Putamen (tissue), 1 donor: ENCODE measurements around the gene FBXW10.
A peak's percentile ranks its signal among the peaks of the same experiment; 100 is the strongest.
"Not testable (repeated sequence)": the region's sequence is repeated elsewhere in the genome, so short reads cannot be mapped to it uniquely, and the experiment has no call there.

Source experiments
- DNase-seq: peaks from one replicate; pipeline ENCODE4 v3.0.0-alpha.2; 2016; ENCODE audit warnings: low spot score

The FBXW10 gene

DNA sequence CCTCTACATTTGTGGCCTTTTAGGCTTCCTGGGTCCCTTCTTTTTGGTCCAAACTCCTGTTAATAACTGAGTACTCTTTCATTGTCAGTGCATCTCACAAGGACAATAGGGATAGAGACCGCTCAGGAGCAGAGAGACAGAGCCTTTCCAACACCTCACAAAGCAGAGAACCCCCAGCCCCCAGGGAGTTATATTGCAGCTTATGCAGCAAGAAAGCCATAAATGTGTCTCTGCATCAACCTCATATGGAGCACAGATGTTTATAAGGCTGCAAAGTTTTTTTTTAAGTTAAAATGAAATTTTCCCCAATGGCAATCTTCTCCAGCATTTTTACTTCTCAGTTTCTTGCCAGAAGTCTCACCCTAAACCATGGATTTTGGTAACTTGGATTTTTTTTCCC lies 6.4 kb downstream of the FBXW10 start:
- not testable (repeated sequence) for DNase-seq

DNA sequence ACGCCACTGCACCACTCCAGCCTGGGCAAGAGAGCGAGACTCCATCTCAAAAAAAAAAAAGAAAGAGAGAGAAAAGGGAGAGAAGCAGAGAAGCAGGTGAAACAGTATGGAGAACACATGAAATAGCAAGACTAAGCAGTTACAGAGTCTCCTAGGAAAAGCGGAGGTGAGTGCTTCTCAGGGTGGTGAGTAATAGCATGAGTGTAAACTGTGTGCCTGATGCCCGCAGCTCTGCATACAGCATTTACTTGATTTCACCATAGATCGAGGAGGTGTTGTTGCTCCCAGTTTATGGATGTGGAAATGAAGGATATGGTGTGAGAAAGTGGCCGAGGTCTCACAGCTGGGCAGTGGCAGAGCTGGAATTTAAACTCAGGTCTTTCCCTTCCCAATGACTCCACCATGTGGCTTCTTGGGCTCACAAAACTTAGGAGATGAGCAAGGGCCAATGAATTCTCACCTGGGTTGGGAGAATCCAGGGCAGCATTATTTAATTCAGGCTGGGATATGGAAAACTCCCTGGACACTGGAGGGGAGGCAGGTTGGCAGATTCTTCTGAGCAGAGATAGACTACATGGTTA lies 10.1 kb downstream of the FBXW10 start:
- not testable (repeated sequence) for DNase-seq

DNA sequence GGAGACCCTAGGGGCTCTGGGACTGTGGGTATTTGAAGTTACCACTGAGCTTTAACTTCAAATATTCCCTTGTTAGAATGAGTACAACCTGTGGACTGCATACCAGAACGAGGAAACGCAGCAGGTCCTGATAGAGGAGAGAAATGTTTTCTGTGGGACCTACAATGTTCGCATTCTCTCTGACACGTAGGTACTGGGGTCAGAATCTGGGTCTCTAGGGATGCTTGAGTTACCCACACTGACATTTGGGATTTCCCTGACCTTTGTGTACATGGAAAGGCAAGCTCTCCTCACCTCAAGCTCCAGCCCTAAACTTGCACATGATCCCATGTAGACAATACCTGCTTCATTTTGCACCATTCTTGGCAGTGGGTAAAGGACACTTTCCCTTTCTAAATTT lies 12.1 kb downstream of the FBXW10 start:
- DNase-seq, result not testable (repeated sequence)

DNA sequence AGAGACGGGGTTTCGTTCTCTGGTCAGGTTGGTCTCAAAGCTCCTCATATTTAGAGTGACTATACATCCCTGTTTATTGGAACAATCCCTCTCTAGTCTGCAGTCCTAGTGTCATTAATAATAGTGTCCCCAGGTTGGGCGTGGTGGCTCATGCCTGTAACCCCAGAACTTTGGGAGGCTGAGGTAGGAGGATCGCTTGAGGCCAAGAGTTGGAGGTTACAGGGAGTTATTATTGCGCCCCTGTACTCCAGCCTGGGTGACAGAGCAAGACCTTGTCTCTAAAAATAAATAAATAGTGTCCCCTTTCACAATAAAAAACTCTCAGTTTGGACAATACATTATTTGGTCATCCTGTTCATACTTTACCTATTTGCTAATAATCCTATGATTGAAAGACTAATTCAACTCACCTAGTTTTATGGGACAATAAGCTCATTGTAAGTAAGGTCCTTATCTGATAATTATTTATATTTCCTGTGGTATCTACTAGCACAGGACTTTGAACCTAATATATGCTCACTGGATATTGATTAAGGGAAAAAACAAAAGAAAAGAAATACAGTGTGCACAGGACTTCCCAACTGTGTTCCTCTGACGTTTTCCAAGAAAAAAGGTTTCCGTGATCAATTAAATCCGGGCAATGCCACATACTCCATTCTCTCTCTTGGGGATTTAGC lies 13.7 kb downstream of the FBXW10 start:
- not testable (repeated sequence) for DNase-seq

DNA sequence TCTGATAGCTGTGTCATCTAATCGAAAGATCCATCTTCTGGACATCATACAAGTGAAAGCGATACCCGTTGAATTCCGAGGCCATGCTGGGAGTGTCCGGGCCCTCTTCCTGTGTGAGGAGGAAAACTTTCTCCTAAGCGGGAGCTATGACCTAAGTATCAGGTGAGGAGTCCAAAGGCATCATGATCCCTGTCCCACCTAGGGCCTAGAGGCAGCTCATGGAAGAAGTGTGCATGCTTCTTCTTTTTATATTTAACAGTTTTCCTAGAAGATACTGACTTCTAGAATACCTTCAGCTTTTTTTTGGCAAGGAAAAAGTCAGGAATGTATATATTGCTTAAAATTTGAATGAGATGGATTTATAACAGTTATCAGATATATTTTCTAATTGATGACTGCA lies 14.5 kb downstream of the FBXW10 start:
- DNase-seq, result not testable (repeated sequence)

DNA sequence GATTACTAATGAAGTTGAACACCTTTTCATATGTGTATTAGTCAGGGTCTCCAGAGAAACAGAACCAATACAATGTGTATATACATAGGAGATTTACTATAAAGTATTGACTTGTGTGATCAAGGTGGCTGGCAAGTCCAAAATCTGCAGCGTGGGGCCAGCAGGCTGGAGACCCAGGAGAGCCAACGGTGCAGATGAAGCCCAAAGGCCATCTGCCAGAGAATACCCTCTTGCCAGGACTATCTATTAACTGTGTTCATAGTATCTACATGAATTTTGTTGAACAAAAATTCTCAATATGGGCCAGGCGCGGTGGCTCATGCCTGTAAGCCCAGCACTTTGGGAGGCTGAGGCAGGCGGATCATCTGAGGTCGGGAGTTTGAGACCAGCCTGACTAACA lies 16.4 kb downstream of the FBXW10 start:
- DNase-seq, result not testable (repeated sequence)

DNA sequence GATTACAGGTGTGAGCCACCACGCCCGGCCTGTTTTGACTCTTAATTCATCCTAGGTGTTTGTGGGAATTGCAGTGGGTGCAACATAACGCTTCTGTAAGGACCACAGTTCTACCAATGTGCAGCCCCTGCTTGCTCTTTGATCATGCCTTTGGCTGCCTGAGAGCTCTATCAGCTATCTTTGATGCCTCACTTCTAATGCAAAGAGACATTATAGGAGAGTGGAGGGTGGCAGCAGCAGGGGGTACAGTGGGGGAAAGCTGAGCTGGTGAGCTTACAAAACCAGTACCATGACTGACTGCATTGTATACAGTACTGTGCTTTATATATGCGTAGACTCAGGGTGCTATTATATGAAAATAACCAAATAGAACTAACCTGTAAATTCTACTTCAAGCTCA lies 26.7 kb downstream of the FBXW10 start:
- not testable (repeated sequence) for DNase-seq

DNA sequence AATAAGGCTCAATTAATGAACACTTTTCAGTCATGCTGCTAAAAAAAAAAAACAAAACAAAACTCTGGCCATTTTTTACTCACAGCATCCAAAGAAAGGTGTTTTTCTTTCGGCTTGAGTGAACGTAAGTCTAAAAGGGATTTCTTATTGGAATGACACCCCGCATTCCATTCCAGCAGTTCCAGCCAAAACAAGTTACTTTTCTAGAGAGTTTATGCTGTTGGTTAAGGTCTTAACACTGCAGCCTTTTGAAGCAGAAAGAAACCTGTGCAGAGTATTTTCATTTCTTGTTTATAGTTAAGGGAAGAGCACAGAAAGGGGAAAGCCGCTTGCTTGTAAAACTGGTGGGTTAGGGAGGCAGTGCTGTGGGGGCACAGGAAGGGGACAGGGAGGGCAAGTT lies 27.2 kb downstream of the FBXW10 start:
- DNase-seq, result not testable (repeated sequence)

DNA sequence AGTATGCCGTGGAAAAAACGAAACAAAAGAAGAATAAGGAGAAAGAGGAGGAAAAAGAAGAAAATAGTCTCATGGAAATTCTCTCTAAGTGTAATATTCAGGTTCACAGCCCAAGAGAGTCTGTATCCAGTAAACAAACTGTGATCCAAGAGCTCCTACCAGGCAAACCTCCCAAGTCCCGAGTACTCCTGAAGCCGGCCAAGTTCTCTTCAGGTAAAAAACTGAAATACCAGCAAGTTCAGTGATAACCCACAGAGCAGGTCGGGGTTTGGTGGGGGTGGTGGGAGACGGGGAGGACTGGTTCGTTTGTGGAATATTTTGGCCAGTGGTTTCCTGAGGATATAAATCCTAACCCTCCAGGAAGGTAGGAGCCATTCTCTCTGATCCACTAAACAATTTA lies 28.6 kb downstream of the FBXW10 start:
- no peak for DNase-seq

DNA sequence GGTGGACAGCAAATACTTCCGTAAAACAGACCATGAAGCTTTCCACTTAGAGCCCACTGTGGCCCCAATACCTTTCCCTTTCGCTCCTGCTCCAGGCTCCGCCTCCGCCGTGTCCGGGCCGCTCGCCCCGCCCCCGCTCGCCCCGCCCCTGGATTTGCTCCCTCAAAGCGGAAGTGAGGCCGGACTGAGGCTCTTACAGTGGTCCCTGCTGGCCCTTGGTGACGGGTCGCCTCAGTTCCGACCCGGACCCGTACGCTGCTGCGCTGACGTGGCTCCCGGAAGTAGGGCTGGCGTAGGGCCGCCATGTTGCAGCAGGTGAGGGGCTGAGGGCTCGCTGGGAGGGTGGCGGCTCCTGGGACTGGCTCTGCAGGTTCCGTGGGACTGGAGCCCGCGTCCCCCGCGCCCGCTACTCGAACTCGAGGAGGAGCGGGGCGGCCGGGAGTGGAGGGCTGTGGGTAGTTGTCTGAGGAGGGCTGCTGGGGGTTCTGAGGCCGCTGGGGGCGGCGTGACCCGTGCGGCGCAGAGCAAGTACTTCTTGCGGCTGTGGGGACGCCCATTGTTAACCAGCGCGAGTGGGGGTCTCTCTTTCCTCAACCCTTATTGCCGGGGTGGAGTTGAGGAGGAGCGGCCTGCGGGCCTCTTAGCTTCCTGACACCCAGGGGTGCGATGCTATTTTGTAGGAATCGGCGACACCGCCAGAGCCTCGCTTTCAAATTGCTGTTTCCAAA lies 37.3 kb downstream of the FBXW10 start, which contains the start of gene TVP23B:
Gene TVP23B, plus strand, starts transcription at position 193 of the 728 bp plus-strand sequence. Its CDS starts 111 bp downstream, at position 304.
- peak; percentile 94 for DNase-seq

DNA sequence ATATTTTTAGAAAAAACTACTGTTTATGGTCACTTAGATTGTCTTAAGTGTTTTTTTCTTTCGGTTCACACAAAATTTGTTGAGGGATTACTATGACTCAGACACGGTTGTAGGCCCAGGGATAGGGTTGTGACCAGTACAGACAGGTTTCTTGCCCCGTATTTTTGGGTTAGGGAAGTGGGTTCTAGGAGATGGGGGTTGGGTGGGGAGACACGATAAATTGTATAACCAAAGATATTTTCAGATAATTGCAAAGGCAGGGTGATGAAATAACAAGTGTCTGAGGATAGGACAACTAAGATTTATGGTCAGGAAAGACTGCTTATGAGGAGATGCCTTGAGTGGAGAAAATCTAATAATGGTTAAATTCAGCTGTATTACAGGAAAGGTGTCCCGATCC lies 38.0 kb downstream of the FBXW10 start:
- DNase-seq, result not testable (repeated sequence)

DNA sequence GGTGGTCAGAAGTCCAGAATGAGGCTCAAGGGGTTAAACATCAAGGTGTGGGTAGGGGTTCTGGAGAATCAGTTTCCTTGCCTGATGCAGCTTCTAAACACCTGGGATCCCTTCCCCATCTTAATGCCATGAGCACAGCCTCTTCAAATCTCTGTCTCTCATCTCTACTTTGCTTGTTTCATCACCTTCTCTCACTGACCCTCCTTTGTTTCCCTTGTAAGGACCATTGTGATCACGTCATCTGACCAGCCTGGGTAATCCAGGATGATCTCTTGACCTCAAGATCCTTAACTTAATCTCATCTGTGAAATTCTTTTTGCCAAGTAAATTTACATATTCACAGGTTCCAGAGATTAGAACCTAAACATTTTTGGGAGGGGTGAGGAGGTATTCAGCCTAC lies 42.1 kb downstream of the FBXW10 start:
- DNase-seq, result not testable (repeated sequence)

DNA sequence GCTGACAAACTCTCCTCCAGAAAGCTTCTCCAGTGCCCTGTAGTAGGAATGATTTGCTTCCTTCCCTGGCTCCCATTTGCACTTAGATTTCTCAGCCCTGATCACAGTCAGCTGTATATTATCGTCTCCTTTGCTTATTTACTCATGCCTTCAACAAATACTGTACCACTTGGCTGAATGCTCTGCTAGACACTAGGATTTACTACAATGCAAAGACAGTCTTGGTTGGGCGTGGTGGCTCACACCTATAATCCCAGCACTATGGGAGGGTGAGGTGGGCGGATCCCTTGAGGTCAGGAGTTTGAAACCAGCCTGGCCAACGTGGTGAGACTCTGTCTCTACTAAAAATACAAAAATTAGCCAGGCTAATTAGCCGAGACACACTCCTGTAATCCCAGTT lies 43.0 kb downstream of the FBXW10 start:
- not testable (repeated sequence) for DNase-seq

DNA sequence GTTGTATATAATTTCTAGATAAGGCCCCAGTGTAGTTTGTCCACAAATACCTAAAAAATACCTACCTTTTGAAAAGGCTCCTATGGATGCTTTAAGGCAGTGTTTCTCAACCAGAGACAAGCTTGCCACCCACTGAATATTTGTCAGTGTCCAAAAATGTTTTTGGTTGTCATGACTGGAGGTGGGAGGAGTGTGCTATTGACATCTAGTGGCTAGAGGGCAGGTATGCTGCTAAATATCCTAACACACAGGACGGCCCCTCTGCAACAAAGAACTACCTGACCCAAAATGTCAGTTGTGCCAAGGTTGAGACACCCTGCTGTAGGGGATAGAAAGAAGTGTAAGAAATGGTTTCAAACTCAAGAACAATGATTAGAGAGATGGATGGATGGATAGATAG lies 47.5 kb downstream of the FBXW10 start:
- DNase-seq, result not testable (repeated sequence)

DNA sequence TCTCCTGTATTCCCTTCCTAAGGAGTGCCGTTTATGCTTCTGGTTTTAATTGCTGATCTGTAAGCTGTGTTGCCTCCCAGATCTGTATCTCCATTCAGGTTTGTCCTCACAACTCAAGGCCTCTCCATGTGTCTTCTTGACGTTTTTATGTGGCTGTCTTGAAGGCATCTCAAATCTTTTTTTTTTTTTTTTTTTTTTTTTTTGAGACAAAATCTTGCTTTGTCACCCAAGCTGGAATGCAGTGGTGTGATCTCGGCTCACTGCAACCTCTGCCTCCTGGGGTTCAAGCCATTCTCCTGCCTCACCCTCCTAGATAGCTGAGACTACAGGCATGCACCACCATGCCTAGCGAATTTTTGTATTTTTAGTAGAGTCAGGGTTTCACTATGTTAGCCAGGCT lies 51.0 kb downstream of the FBXW10 start:
- not testable (repeated sequence) for DNase-seq

DNA sequence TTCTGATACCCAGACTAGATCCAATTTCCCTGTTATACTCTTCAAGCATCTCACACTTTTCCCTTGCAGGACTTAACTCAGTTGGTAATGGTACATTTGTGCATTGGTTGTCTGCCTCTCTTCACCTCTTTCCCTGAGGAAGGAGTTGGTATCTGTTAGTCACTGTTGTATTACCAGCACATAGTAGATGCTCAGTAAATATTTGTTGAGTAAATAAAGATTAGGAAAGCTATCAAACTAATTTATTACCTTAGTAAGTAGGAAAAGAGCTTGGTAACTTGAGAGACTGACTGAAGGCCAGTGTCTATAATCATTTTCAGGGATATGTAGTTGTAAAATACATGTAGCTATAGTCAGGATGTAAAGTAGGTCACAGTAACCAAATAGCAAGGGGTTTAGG lies 53.0 kb downstream of the FBXW10 start:
- DNase-seq, result not testable (repeated sequence)

DNA sequence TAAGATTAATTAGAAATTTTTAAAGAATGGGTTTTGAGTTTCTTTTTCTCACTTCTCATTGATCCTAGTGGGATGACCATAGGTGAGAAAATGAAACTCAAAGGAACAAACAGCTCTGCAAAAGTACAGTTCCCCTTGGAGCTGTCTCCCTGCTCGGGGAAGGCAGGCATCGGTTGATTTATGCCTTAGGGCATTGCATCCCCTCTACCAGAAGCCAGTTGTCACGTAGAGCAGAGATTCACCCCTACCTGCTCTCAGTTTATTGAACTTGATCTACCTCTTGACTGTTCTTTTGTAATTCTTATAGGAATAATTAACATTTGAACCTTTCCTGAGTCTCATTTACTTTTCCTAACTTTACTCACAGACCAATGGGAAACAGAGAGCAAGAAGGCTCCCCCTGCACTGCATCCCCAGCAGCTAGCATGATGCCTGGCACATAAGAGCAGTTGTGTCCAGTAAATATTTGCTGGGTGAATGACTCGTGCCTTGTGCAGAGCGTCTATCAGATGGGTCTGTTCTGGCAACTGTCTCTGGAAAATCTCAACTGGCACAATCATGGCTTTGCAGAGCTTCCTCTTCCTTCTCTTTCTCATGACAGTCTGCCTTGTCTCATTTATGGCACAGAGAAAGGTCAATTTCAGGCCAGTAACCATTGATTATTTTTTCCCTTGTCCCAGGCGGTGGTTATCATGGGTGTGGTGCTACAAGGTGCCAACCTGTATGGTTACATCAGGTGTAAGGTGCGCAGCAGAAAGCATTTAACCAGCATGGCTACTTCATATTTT lies 59.8 kb downstream of the FBXW10 start:
- not testable (repeated sequence) for DNase-seq

DNA sequence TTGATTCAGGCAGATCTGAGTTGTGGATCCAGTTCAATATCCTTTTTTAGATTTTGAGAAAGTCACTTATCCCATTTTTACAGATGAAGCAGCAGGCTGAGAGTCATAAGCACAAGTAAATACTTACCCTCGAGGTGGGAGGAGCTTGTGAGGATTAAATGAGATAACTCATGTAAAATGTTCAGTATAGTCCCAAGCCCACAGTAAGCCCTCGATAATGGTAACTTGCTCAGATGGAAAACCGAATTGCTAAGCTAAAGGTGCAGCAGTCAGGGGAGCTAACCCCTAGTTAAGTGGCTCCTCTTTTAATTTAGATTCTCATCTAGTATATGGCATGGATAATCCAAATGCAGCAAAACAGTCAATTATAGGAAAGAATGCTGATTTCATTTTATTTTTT lies 72.1 kb downstream of the FBXW10 start:
- not testable (repeated sequence) for DNase-seq

DNA sequence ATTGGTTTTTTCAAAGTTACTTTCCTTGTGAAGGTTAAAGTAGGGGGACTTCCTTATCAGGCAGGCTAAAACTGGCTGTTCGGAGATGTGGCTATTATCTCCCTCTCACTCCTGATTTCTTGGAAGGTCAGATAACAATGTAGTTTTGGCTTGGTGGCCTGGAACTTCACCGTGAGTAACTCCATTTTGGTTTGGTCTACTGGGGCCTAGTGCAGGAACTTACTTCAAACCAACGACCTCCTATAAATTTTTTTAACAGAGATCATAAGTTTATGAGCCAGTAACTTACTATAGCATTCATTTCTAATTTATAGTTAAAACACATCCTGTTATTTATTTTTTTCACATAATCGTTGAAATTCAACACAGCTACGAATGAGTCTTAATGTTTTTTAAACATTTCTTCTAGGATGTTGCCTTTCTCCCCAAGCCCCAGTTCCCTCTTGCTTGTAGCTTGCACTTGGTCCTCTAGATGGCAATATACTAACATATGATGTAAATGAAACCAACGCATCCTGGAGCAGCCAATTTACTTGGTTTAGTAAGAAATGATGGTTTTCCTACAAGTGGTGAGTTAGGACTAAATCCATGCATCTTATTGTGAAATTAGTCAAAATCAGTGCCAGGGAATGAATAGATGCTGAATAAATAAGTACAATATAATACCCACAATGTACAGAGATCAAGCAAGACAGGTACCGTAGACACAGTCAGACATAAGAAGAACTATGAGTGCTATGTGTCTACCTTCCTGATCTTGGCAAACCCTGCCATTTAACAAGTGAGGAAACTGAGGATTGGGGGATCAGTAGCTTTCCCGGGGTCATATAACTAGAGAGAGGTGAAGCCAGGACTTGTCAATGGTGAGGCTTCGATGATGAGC lies 72.9 kb downstream of the FBXW10 start:
- peak; percentile 56 for DNase-seq

DNA sequence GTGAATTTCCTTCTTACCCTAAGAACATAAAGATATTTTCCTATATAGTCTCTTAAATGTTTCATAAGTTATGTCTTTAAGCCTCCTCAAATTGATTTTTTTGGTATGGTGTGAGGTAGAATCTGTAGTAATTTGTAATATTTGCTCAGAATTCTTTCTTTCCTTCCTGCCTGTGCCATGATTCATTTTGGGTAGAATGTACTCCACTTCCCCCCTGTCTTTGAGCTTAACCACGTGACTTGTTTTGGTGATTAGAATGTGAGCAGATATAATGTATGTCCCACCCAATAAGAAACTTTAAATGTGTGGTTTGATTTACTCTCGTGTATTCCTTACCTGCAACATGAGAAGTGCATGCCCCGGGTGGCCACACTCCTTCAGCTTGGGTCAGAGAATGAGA lies 77.6 kb downstream of the FBXW10 start:
- not testable (repeated sequence) for DNase-seq

DNA sequence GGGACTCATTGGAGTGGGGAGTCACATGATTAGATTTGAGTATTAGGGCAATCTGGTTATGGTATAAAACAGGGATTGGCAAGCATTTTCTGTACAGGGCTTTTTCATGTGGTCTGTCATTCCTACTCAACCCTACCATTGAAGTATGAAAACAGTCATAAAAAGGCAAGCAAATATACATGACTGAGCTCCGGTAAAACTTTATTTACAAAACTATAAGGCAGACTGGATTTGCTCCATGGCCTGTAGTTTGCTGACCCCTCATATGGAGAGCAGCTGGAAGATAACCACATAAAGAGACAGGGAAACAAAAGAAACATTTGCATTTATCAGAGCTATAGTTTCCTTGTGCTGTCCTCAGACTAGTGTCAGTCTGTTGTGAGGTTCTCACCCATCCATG lies 83.8 kb downstream of the FBXW10 start:
- DNase-seq, result not testable (repeated sequence)
